Keratinocyte (primary cell): ENCODE results near the gene GM2A. TPM values are rescaled to one million over a fixed set of nuclear protein-coding genes. Genes with fewer than 3 reads are reported as not detected.

ENCODE experiments used
- DNase-seq: peaks from one replicate; pipeline ENCODE4 v3.0.0-alpha.2; 2011; ENCODE audit warnings: low read depth, missing footprints, low spot score
- FAIRE-seq: peaks from 2 replicates; lab custom pipeline; 2011; peaks lifted over from hg19 to GRCh38; lab: Jason Lieb, UNC
- H2AFZ ChIP-seq: 2 replicates; pipeline ENCODE4 v1.6.0; 2012; ENCODE audit warnings: low read length, control low read depth, inconsistent platforms; ENCODE audit not compliant: control insufficient read depth
- H3K27ac ChIP-seq: 2 replicates; pipeline ENCODE4 v1.5.1; 2011; ENCODE audit warnings: low read length; ENCODE audit not compliant: control insufficient read depth, insufficient read depth
- H3K27me3 ChIP-seq: 3 replicates; pipeline ENCODE4 v1.6.0; 2011; ENCODE audit warnings: low read length; ENCODE audit not compliant: control insufficient read depth, insufficient read depth; ENCODE audit errors: extremely low read depth
- H3K36me3 ChIP-seq, 2 experiments: 2 replicates in 1 of 2; 3 replicates in 1 of 2; pipeline ENCODE4 v1.5.1; 2011; ENCODE audit warnings: low read length in 2 of 2, mild to moderate bottlenecking in 1 of 2; ENCODE audit not compliant: control insufficient read depth in 2 of 2, insufficient read depth in 2 of 2; ENCODE audit errors: extremely low read depth in 1 of 2
- H3K4me1 ChIP-seq: 3 replicates; pipeline ENCODE4 v1.5.1; 2011; ENCODE audit warnings: low read length; ENCODE audit not compliant: control insufficient read depth, insufficient read depth; ENCODE audit errors: extremely low read depth
- H3K4me2 ChIP-seq: 3 replicates; pipeline ENCODE4 v1.6.0; 2011; ENCODE audit warnings: low read depth, low read length; ENCODE audit not compliant: control insufficient read depth, insufficient read depth; ENCODE audit errors: extremely low read depth
- H3K4me3 ChIP-seq, 3 experiments: fragments of 200-600 bp in 1 of 3; sonication (generic) in 1 of 3; 2 replicates in 2 of 3; 3 replicates in 1 of 3; pipeline ENCODE4 v1.5.1; 2011 to 2016; ENCODE audit warnings: low read length in 3 of 3, mild to moderate bottlenecking in 3 of 3, control low read depth in 2 of 3, inconsistent platforms in 1 of 3, low read depth in 1 of 3, mixed read lengths in 1 of 3, mixed run types in 1 of 3, moderate library complexity in 1 of 3; ENCODE audit not compliant: control insufficient read depth in 2 of 3, insufficient read depth in 2 of 3; ENCODE audit errors: extremely low read depth in 1 of 3
- H3K79me2 ChIP-seq: 2 replicates; pipeline ENCODE4 v1.6.0; 2012; ENCODE audit warnings: low read length; ENCODE audit not compliant: control insufficient read depth, insufficient read depth
- H3K9ac ChIP-seq: 3 replicates; pipeline ENCODE4 v1.6.0; 2011; ENCODE audit warnings: low read length; ENCODE audit not compliant: control insufficient read depth, insufficient read depth; ENCODE audit errors: extremely low read depth
- H3K9me1 ChIP-seq: 3 replicates; pipeline ENCODE4 v1.6.0; 2011; ENCODE audit warnings: low read length; ENCODE audit not compliant: control insufficient read depth, insufficient read depth; ENCODE audit errors: extremely low read depth
- H3K9me3 ChIP-seq: 2 replicates; pipeline ENCODE4 v1.5.1; 2012; ENCODE audit warnings: low read depth, low read length; ENCODE audit not compliant: control insufficient read depth
- H4K20me1 ChIP-seq: 3 replicates; pipeline ENCODE4 v1.6.0; 2011; ENCODE audit warnings: low read length; ENCODE audit not compliant: control insufficient read depth, insufficient read depth; ENCODE audit errors: extremely low read depth
- EZH2 ChIP-seq: IDR thresholded peaks from one replicate; pipeline ENCODE4 v1.6.1; 2012; ENCODE audit warnings: inconsistent platforms, mild to moderate bottlenecking, low read length, moderate library complexity
- dilution Hi-C: fragments of 300-500 bp; cut with MboI; formaldehyde crosslinking; loops from one replicate; pipeline ENCODE4 v1.7.0; 2020; ENCODE audit warnings: low sequenced_read_pairs; ENCODE audit not compliant: extremely low pct_ligation_motif_present
- polyA plus RNA-seq, 5 experiments: library from polyadenylated mRNA; depleted of rRNA in 3 of 5; stranded (reverse) in 3 of 5; stranded (forward) in 1 of 5; unstranded in 1 of 5; fragments of >200 nt; gene quantifications; 1 replicate in 1 of 5; 2 replicates in 3 of 5; 3 replicates in 1 of 5; pipeline versions ENCODE4 v1.2.1 to v1.2.3, GENCODE V29; 2011 to 2012; ENCODE audit warnings: missing spikeins in 2 of 5, low read depth in 1 of 5, low replicate concordance in 1 of 5
- TF ChIP-seq, protein P1 (sequence below), 3 experiments: IDR thresholded peaks in 1 of 3; conservative IDR thresholded peaks in 1 of 3; optimal IDR thresholded peaks in 1 of 3; 2 replicates in 2 of 3; 3 replicates in 1 of 3; pipeline versions ENCODE3 to v1.5.1; 2011; ENCODE audit warnings: low read length in 3 of 3, mild to moderate bottlenecking in 3 of 3, moderate library complexity in 2 of 3, control low read depth in 1 of 3, inconsistent platforms in 1 of 3; ENCODE audit not compliant: insufficient read depth in 2 of 3; ENCODE audit errors: extremely low read depth in 1 of 3

The GM2A gene
- polyA plus RNA-seq, 1 donor (not counting 4 experiments of a cell fraction or from before 2014, with no cell fraction given): 117 TPM

DNA sequence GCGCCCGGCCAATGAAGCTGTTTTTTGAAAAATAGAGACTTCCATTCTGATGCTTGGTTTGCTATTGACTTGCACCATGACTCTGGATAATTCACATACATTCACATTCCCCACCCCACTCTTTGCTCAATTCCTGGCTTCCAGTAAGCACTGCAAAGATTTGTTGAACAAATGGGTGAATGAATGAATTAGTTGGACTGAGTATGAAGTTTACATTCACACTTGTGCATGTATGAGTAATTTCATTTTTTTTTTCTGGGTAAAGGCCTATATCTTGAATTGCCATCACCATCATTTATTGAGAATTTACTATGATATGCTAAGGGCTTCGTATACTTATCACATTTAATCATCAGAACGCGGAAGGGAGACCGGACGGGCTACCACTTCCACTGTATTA, 15.3 kb upstream of the GM2A start:
- Histone ChIP-seq H3K27ac (no peak overlapping the region), H3K4me1 (no peaks in the 10 kb centered on the region), H3K4me2 (no peak overlapping the region), H2AFZ (no peak overlapping the region), H3K9me3 (no peaks in the 10 kb centered on the region), H3K36me3 (no peaks in the 10 kb centered on the region), H3K79me2 (no peaks in the 10 kb centered on the region), H4K20me1 (no peaks in the 10 kb centered on the region), H3K9ac (no peak overlapping the region), H3K27me3 (peaks cover 9% of the 10 kb centered on the region), H3K9me1 (no peaks in the 10 kb centered on the region), H3K4me3 (no peak overlapping the region)
- no peak for DNase-seq
- no peak for FAIRE-seq
- TF ChIP-seq, protein P1, sequence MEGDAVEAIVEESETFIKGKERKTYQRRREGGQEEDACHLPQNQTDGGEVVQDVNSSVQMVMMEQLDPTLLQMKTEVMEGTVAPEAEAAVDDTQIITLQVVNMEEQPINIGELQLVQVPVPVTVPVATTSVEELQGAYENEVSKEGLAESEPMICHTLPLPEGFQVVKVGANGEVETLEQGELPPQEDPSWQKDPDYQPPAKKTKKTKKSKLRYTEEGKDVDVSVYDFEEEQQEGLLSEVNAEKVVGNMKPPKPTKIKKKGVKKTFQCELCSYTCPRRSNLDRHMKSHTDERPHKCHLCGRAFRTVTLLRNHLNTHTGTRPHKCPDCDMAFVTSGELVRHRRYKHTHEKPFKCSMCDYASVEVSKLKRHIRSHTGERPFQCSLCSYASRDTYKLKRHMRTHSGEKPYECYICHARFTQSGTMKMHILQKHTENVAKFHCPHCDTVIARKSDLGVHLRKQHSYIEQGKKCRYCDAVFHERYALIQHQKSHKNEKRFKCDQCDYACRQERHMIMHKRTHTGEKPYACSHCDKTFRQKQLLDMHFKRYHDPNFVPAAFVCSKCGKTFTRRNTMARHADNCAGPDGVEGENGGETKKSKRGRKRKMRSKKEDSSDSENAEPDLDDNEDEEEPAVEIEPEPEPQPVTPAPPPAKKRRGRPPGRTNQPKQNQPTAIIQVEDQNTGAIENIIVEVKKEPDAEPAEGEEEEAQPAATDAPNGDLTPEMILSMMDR (optimal IDR thresholded peaks at IDR 0.05 in 1 of 3, IDR thresholded peaks at IDR 0.05 in 1 of 3, conservative IDR thresholded peaks at IDR 0.05 in 1 of 3; ENCODE audit: extremely low read depth in 1 of 3, insufficient read depth in 2 of 3, low read length in 3 of 3): no peak
- no peak for TF ChIP-seq EZH2
- dilution Hi-C loops: no loop called here

DNA sequence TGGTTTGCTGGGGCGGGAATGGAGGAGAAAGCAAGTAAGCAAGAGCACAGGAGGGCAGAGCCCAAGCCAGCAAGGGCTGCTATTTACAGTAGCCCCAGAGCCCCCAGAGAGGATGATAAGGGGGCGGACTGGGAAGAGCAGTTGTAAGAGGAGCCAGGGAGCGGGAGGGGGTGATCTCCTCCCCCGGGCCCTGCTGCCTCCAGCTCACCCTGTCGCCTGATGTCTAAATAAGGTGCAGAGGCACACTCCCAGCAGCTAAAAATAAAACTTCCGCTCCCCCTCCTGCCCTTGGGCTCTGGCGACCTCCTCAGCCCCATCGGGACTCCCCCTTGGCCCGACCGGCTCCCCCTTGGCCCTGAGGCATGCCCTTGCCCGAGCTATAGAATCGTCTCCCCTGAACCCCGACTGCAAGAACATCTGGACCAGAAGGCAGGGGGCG, 14.7 kb upstream of the GM2A start:
- H3K4me1 ChIP-seq: no peaks in the 10 kb centered on the region
- no peak for DNase-seq
- TF ChIP-seq, protein P1 (optimal IDR thresholded peaks at IDR 0.05 in 1 of 3, IDR thresholded peaks at IDR 0.05 in 1 of 3, conservative IDR thresholded peaks at IDR 0.05 in 1 of 3; ENCODE audit: extremely low read depth in 1 of 3, insufficient read depth in 2 of 3, low read length in 3 of 3): no peak
- TF ChIP-seq EZH2: no peak
- no peak overlapping the region for H3K4me2 ChIP-seq
- no peak overlapping the region for H2AFZ ChIP-seq
- no peak overlapping the region for H3K4me3 ChIP-seq
- H3K9ac ChIP-seq: no peak overlapping the region
- no peaks in the 10 kb centered on the region for H4K20me1 ChIP-seq
- FAIRE-seq: no peak
- H3K9me3 ChIP-seq: no peaks in the 10 kb centered on the region
- no peaks in the 10 kb centered on the region for H3K9me1 ChIP-seq
- H3K79me2 ChIP-seq: no peaks in the 10 kb centered on the region
- H3K36me3 ChIP-seq: no peaks in the 10 kb centered on the region
- dilution Hi-C loops: no loop called here
- H3K27me3 ChIP-seq: peaks cover 9% of the 10 kb centered on the region
- no peak overlapping the region for H3K27ac ChIP-seq
